Muscle of leg (tissue), 11 donors: Measurements from ENCODE around the gene SLC30A4. TPM values are rescaled to one million over a fixed set of nuclear protein-coding genes. Genes with fewer than 3 reads are reported as not detected.

ENCODE experiments used
- DNase-seq: peaks from one replicate; pipeline ENCODE4 v3.0.0; 2013
- H3K27ac ChIP-seq: one replicate; pipeline ENCODE4 v1.5.1; 2013; ENCODE audit warnings: mild to moderate bottlenecking, low read length, control low read depth
- H3K27me3 ChIP-seq: one replicate; pipeline ENCODE4 v1.6.1; 2013; ENCODE audit warnings: low read length; ENCODE audit not compliant: control insufficient read depth, insufficient read depth
- H3K36me3 ChIP-seq: one replicate; pipeline ENCODE4 v1.6.1; 2013; ENCODE audit warnings: low read length; ENCODE audit not compliant: control insufficient read depth, insufficient read depth
- H3K4me1 ChIP-seq: one replicate; pipeline ENCODE4 v1.6.1; 2013; ENCODE audit warnings: low read length; ENCODE audit not compliant: control insufficient read depth, insufficient read depth
- H3K4me3 ChIP-seq: one replicate; pipeline ENCODE4 v1.5.1; 2013; ENCODE audit warnings: low read length, control low read depth
- H3K9me3 ChIP-seq: replicated peaks from 2 replicates; pipeline ENCODE4 v1.6.1; 2013; ENCODE audit warnings: low read depth, low read length; ENCODE audit not compliant: control insufficient read depth
- WGBS: methylation state at CpG from one replicate; pipeline ENCODE4 v1.1.5; 2013; ENCODE audit warnings: missing lambda C conversion rate; ENCODE audit not compliant: insufficient coverage; 5-methylcytosine and 5-hydroxymethylcytosine counted together
- polyA plus RNA-seq, 8 donors: library from polyadenylated mRNA; unstranded; fragments of 120-200 nt; gene quantifications; one replicate each; pipeline versions ENCODE4 v1.2.1 to v1.2.3, GENCODE V29; 2013; ENCODE audit warnings: inconsistent platforms in 1 of 8, low replicate concordance in 1 of 8; ENCODE audit not compliant: insufficient read length in 8 of 8, insufficient read depth in 1 of 8
- total RNA-seq: library from RNA; stranded (reverse); fragments of 120-200 nt; gene quantifications from one replicate; pipeline ENCODE4 v1.2.4, GENCODE V29; 2013

The SLC30A4 gene
- total and polyA plus RNA-seq, 9 donors: 2.9 to 7.0 (median 4.7) TPM

DNA sequence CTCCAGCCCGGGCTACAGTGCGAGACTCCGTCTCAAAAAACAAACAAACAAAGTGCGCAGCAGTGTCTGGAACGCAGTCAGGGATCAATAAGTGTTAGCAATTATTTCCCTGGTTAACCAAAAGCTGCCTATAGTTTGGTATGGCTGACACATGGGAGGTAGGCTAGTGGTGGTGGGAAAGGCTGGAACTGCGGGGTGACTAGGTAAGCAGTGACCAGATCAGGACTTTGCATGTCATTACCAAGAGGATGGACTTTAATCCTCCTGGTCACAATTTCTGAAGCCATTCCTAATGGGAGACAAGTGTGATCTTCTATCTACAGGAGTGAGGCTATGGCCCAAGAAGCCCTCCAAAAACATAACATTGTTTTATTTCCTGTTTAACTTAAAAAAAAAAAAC is 47.8 kb downstream of the SLC30A4 start:
- Histone ChIP-seq H3K27me3 (peaks cover 3% of the 10 kb centered on the region), H3K4me3 (no peak overlapping the region), H3K9me3 (no peaks in the 10 kb centered on the region), H3K4me1 (no peaks in the 10 kb centered on the region), H3K27ac (no peak overlapping the region), H3K36me3 (no peaks in the 10 kb centered on the region)
- DNase-seq: no peak
- 91% methylated on average over 3 of the region's 6 CpGs for WGBS

DNA sequence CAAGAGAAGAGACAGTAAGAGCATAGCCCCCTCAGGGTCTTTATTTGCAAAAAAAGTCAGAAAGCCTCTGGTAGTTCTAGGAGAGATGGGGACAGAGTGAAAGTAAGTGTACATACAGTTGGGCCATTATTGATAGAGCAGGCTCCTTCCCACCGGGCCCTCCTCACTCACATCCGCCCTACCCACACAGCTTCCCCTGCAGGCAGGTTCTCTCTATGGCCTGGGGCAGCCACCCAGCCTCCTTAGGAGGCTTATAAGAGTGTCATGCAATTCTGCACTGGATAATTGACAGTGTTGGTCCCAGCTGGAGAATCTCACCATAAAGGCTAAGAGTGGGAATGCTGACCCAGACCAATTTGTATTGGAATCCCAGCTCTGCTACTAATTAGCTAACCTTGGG is 49.5 kb downstream of the SLC30A4 start:
- Histone ChIP-seq H3K27ac (no peak overlapping the region), H3K9me3 (no peaks in the 10 kb centered on the region), H3K36me3 (no peaks in the 10 kb centered on the region), H3K27me3 (peaks cover 8% of the 10 kb centered on the region), H3K4me3 (no peak overlapping the region), H3K4me1 (no peaks in the 10 kb centered on the region)
- no CpG with 5 or more reads among the region's 2 CpGs for WGBS
- DNase-seq: no peak

- Histone ChIP-seq H3K9me3 (no peaks in the 10 kb centered on the region), H3K4me1 (no peaks in the 10 kb centered on the region), H3K27me3 (peaks cover 10% of the 10 kb centered on the region), H3K4me3 (no peak overlapping the region), H3K27ac (no peak overlapping the region), H3K36me3 (no peaks in the 10 kb centered on the region)
- 50% methylated on average over 5 of the region's 8 CpGs for WGBS
- no peak for DNase-seq
Observed at GRCh38 chr15:45471151-45471550, 51.4 kb downstream of the SLC30A4 start.

- WGBS: 25% methylated on average over 7 of the region's 7 CpGs
- Histone ChIP-seq H3K27ac (no peak overlapping the region), H3K36me3 (no peaks in the 10 kb centered on the region), H3K27me3 (peaks cover 10% of the 10 kb centered on the region), H3K9me3 (no peaks in the 10 kb centered on the region), H3K4me1 (no peaks in the 10 kb centered on the region), H3K4me3 (no peak overlapping the region)
- DNase-seq: no peak
Observed at GRCh38 chr15:45469441-45469840, 53.1 kb downstream of the SLC30A4 start.

DNA sequence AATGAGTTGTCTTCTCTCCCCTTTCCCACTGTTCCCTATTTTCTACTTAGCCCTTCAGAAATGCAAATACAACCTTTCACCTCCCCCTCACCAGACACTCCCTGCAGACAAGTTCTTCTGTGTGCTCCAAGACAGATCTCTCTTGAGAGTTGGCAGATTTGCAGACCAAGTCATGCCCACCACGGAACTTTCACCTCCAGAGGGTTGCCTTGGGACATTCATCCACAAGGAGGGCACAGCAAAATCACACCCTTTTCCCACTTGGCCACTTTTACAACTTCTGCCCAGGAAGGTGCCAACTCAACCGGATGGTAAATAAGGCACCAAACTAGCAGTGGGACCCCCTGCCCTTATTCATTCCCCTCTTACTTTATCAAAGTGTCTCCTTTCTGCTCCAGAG is 53.5 kb downstream of the SLC30A4 start:
- Histone ChIP-seq H3K36me3 (no peaks in the 10 kb centered on the region), H3K27ac (no peak overlapping the region), H3K27me3 (peaks cover 10% of the 10 kb centered on the region), H3K4me1 (no peaks in the 10 kb centered on the region), H3K4me3 (no peak overlapping the region), H3K9me3 (no peaks in the 10 kb centered on the region)
- WGBS: 10% methylated on average over 1 of the region's 2 CpGs
- DNase-seq: no peak

DNA sequence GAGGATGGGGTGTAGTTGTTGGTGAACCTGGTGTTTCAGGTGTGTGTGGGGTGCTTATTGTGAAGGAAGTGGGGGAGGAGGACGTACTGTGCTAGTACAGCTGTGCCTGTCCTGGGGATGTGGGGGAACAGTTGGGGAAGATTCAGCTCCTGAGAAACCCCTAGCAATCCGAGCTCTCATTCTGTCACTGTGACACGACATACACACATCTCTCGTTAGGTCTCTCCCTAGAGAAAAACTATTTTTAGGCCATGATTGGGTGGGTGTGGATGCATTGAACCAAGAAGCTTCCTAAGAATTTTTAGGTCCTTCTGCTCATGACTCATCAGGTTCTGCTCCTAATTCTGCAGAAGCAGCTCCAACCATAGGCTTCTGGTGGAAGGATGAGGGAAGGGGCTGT is 54.3 kb downstream of the SLC30A4 start:
- Histone ChIP-seq H3K27me3 (peaks cover 10% of the 10 kb centered on the region), H3K27ac (no peak overlapping the region), H3K36me3 (no peaks in the 10 kb centered on the region), H3K4me3 (no peak overlapping the region), H3K9me3 (no peaks in the 10 kb centered on the region), H3K4me1 (no peaks in the 10 kb centered on the region)
- DNase-seq: no peak
- no CpG with 5 or more reads among the region's 4 CpGs for WGBS

- WGBS: no CpG with 5 or more reads among the region's 12 CpGs
- H3K36me3 ChIP-seq: no peaks in the 10 kb centered on the region
- peak overlapping the region; percentile 43 for H3K4me3 ChIP-seq
- H3K27me3 ChIP-seq: no peaks in the 10 kb centered on the region
- no peak overlapping the region for H3K27ac ChIP-seq
- no peaks in the 10 kb centered on the region for H3K4me1 ChIP-seq
- DNase-seq: peak; percentile 75
- no peaks in the 10 kb centered on the region for H3K9me3 ChIP-seq
Observed at GRCh38 chr15:45458746-45459403, 63.7 kb downstream of the SLC30A4 start.

DNA sequence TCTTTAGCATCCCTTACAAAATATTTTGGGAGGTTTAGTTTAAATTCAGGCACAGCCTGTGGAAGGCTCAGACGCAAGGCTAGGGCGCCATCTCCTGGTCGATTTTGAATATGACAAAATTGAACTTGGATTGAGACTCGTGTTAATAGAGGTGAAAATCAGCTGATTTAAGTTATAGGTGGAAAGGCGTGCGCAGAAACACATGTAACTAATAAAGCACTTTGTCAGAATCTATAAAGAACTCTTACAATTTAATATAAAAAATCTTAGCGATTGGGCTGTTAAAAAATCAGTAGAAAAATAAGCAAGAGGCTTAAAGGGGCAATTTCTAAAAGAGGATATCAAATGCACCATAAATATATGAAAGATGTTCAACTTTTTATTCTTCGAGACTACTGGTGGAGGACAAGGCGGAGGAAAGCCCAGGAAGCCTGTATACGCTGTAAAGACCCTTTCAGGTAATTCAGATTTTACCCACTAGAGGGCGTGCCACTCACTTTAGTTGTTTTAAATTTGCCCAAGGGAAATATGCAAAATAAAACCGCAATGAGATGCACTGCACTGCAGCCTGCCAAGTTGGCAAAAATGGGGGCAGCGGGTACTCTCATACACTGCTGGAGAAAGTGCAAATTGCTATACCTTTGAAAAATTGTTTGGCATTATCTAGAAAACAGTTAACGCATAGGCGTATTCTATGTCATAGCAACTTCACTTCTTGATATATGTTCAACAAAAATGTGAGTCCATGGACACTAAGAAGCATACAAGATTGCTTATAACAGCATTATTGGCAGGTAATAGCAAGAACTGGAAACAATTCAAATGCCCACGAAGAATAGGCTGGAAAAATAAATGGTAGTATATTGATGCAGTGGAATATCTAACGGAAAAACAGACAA is 64.7 kb downstream of the SLC30A4 start:
- Histone ChIP-seq H3K27ac (peak overlapping the region; percentile 75), H3K36me3 (no peaks in the 10 kb centered on the region), H3K4me1 (no peaks in the 10 kb centered on the region), H3K9me3 (no peaks in the 10 kb centered on the region), H3K4me3 (peak overlapping the region; percentile 43), H3K27me3 (no peaks in the 10 kb centered on the region)
- WGBS: 0% methylated on average over 5 of the region's 17 CpGs
- DNase-seq: peak; percentile 89

GRCh38 chr15:45457220-45457619 is 65.3 kb downstream of the SLC30A4 start:
- H3K9me3 ChIP-seq: no peaks in the 10 kb centered on the region
- no peak for DNase-seq
- no peaks in the 10 kb centered on the region for H3K27me3 ChIP-seq
- no peak overlapping the region for H3K27ac ChIP-seq
- no peaks in the 10 kb centered on the region for H3K36me3 ChIP-seq
- WGBS: 50% methylated on average over 3 of the region's 5 CpGs
- H3K4me1 ChIP-seq: no peaks in the 10 kb centered on the region
- H3K4me3 ChIP-seq: no peak overlapping the region

GRCh38 chr15:45456212-45457106 is 66.1 kb downstream of the SLC30A4 start:
- no peak overlapping the region for H3K4me3 ChIP-seq
- no peaks in the 10 kb centered on the region for H3K27me3 ChIP-seq
- H3K27ac ChIP-seq: no peak overlapping the region
- WGBS: 64% methylated on average over 11 of the region's 22 CpGs
- peak; percentile 44 for DNase-seq
- no peaks in the 10 kb centered on the region for H3K9me3 ChIP-seq
- H3K4me1 ChIP-seq: no peaks in the 10 kb centered on the region
- H3K36me3 ChIP-seq: no peaks in the 10 kb centered on the region
